RWPE2 (cell line): ENCODE data around the gene SYTL2.

ENCODE experiments used
- ATAC-seq: fragments of 200-7000 bp; cut with Tn5 transposase; 3 replicates; pipeline ENCODE4 v1.9.1; 2021; ENCODE audit warnings: low read depth
- DNase-seq: peaks from one replicate; pipeline ENCODE4 v3.0.0-alpha.2; 2020; ENCODE audit warnings: low spot score
- H3K27ac ChIP-seq: fragments of 450-650 bp; 2 replicates; pipeline ENCODE4 v1.5.1; 2017; ENCODE audit warnings: mild to moderate bottlenecking; ENCODE audit not compliant: poor library complexity, severe bottlenecking
- H3K27me3 ChIP-seq: fragments of 250-450 bp; sonication (Bioruptor Pico); 2 replicates; pipeline ENCODE4 v1.5.1; 2021; ENCODE audit warnings: mild to moderate bottlenecking, moderate library complexity; ENCODE audit not compliant: insufficient read depth, poor library complexity, severe bottlenecking
- H3K36me3 ChIP-seq: fragments of 250-450 bp; sonication (Bioruptor Pico); 2 replicates; pipeline ENCODE4 v1.5.1; 2020; ENCODE audit warnings: low read depth, mild to moderate bottlenecking, moderate library complexity
- H3K4me1 ChIP-seq: fragments of 250-450 bp; sonication (Bioruptor Pico); 2 replicates; pipeline ENCODE4 v1.5.1; 2021; ENCODE audit warnings: mild to moderate bottlenecking, moderate library complexity; ENCODE audit not compliant: insufficient read depth, poor library complexity, severe bottlenecking
- H3K4me3 ChIP-seq: fragments of 250-450 bp; sonication (Bioruptor Pico); 2 replicates; pipeline ENCODE4 v1.5.1; 2021; ENCODE audit warnings: mild to moderate bottlenecking, moderate library complexity; ENCODE audit not compliant: severe bottlenecking
- H3K9me3 ChIP-seq: fragments of 250-450 bp; sonication (Bioruptor Pico); 2 replicates; pipeline ENCODE4 v1.5.1; 2021; ENCODE audit warnings: mild to moderate bottlenecking, moderate library complexity; ENCODE audit not compliant: severe bottlenecking
- CTCF ChIP-seq: fragments of 450-650 bp; IDR thresholded peaks from one replicate; pipeline ENCODE4 v1.5.1; 2017; ENCODE audit warnings: mild to moderate bottlenecking, moderate library complexity; ENCODE audit not compliant: poor library complexity, severe bottlenecking

SYTL2 gene

GRCh38 chr11:85749884-85750283, 61.1 kb downstream of the SYTL2 start:
- no peak for TF ChIP-seq CTCF
- no peaks in the 10 kb centered on the region for H3K4me1 ChIP-seq
- H3K4me3 ChIP-seq, result no peak overlapping the region

GRCh38 chr11:85749287-85749834, 61.6 kb downstream of the SYTL2 start:
- no peaks in the 10 kb centered on the region for H3K36me3 ChIP-seq
- no peak overlapping the region for H3K27ac ChIP-seq
- H3K27me3 ChIP-seq, result no peaks in the 10 kb centered on the region
- no peak for DNase-seq
- no peak for ATAC-seq
- H3K9me3 ChIP-seq, result no peaks in the 10 kb centered on the region
- TF ChIP-seq CTCF, result no peak
- no peaks in the 10 kb centered on the region for H3K4me1 ChIP-seq
- no peak overlapping the region for H3K4me3 ChIP-seq

More at GRCh38 chr11:85749884-85750283, 61.1 kb downstream of the SYTL2 start:
- ATAC-seq (no peak), DNase-seq (no peak)
- Histone ChIP-seq H3K27ac (no peak overlapping the region), H3K36me3 (no peaks in the 10 kb centered on the region), H3K27me3 (no peaks in the 10 kb centered on the region), H3K9me3 (no peaks in the 10 kb centered on the region)

GRCh38 chr11:85748455-85748891, 62.5 kb downstream of the SYTL2 start:
- DNase-seq (no peak), ATAC-seq (no peak)
- Histone ChIP-seq H3K27me3 (no peaks in the 10 kb centered on the region), H3K36me3 (no peaks in the 10 kb centered on the region), H3K4me3 (no peak overlapping the region), H3K4me1 (no peaks in the 10 kb centered on the region), H3K27ac (no peak overlapping the region), H3K9me3 (no peaks in the 10 kb centered on the region)
- TF ChIP-seq CTCF, result no peak

- no peak for DNase-seq
- H3K9me3 ChIP-seq, result no peaks in the 10 kb centered on the region
- H3K27me3 ChIP-seq, result no peaks in the 10 kb centered on the region
- no peak overlapping the region for H3K27ac ChIP-seq
- H3K36me3 ChIP-seq, result no peaks in the 10 kb centered on the region
- TF ChIP-seq CTCF, result no peak
- H3K4me1 ChIP-seq, result peaks cover 10% of the 10 kb centered on the region
- no peak for ATAC-seq
- H3K4me3 ChIP-seq, result no peak overlapping the region
These were observed 64.3 kb downstream of the SYTL2 start for GRCh38 chr11:85746670-85747069.

GRCh38 chr11:85745626-85746025, 65.3 kb downstream of the SYTL2 start:
- Histone ChIP-seq H3K36me3 (no peaks in the 10 kb centered on the region), H3K9me3 (no peaks in the 10 kb centered on the region), H3K27ac (no peak overlapping the region), H3K4me1 (peaks cover 10% of the 10 kb centered on the region), H3K27me3 (no peaks in the 10 kb centered on the region), H3K4me3 (no peak overlapping the region)
- ATAC-seq (no peak), DNase-seq (no peak)
- TF ChIP-seq CTCF, result no peak
